Measurements from ENCODE around the gene DDX51.
"Not testable (repeated sequence)": the region's sequence is repeated elsewhere in the genome, so short reads cannot be mapped to it uniquely, and the experiment has no call there.

- not testable (repeated sequence) for TF ChIP-seq CTCF (conservative IDR thresholded peaks at IDR 0.05); ZFX (IDR thresholded peaks at IDR 0.05)
Observed at GRCh38 chr12:132134653-132135183, 9.4 kb downstream of the DDX51 start.
